ENCODE measurements around the gene NOS3.

Gene NOS3

DNA sequence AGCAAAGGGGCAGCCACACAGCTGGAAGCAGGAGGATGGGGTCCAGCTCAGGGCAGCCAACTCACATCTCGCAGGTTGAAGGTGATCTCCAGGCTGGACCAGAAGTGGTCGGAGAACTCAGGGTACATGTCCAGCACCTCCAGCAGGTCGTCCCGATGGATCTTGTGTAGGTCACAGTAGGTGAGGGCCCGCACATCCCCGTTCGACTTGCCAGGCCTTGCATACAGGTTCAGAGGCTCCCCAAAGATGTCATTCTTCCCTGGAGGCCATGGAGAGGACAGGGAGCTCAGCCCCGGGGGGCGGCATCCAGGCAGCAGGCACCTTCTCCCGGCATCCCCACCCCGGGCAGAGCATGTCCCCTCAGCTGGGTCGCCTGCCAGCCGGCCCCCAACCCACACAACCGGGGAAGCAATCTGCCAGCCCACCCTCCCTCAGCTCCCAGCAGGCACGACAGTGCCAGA is 42.0 kb upstream of the NOS3 start:
- no peak for TF ChIP-seq ZNF175 (tag by site-specific recombination; IDR thresholded peaks at IDR 0.05)
- TF ChIP-seq ZNF23 (tag by site-specific recombination; IDR thresholded peaks at IDR 0.05; ENCODE audit: borderline replicate concordance), result no peak
- no peak for TF ChIP-seq OSR2 (tag by site-specific recombination; IDR thresholded peaks at IDR 0.05)
- TF ChIP-seq GLIS2 (tag by site-specific recombination; IDR thresholded peaks at IDR 0.05), result no peak
- no peak for TF ChIP-seq ZNF654 (tag by site-specific recombination; IDR thresholded peaks at IDR 0.05; ENCODE audit: low read depth)
- no peak for TF ChIP-seq ZNF416 (tag by site-specific recombination; IDR thresholded peaks at IDR 0.05)
- TF ChIP-seq SALL2 (tag by site-specific recombination; IDR thresholded peaks at IDR 0.05; ENCODE audit: borderline replicate concordance), result no peak
- TF ChIP-seq ZNF221 (tag by site-specific recombination; IDR thresholded peaks at IDR 0.05; ENCODE audit: borderline replicate concordance), result no peak
- no peak for TF ChIP-seq ZBTB11 (tag by site-specific recombination; conservative IDR thresholded peaks at IDR 0.05; ENCODE audit: low read depth)
- no peak for TF ChIP-seq ZSCAN4 (tag by site-specific recombination; IDR thresholded peaks at IDR 0.05)
- no peak for TF ChIP-seq ZNF335 (tag by site-specific recombination; conservative IDR thresholded peaks at IDR 0.05)
- TF ChIP-seq ZNF354C (tag by site-specific recombination; IDR thresholded peaks at IDR 0.05; ENCODE audit: borderline replicate concordance, low read depth), result no peak
- no peak for TF ChIP-seq ZNF501 (tag by site-specific recombination; IDR thresholded peaks at IDR 0.05)
- TF ChIP-seq ZXDB (tag by site-specific recombination; IDR thresholded peaks at IDR 0.05), result no peak
- ChIA-PET CTCF (interaction anchor here (1.6 to 2.0 kb wide), 2 partner anchors 14 to 51 kb away, joined by 5 to 7 read pairs; no protein-coding TSS in a partner anchor), POLR2A (no interaction called here)
- Histone ChIP-seq H3K27ac (ENCODE audit: extremely low read depth, low read depth, low read length) (no peak overlapping the region), H3K4me1 (ENCODE audit: control insufficient read depth, insufficient read depth, low read length) (no peaks in the 10 kb centered on the region), H3K9me3 (ENCODE audit: control insufficient read depth, insufficient read depth, low read depth, low read length) (no peaks in the 10 kb centered on the region), H3K4me3 (ENCODE audit: low read depth, low read length) (no peak overlapping the region), H3K36me3 (ENCODE audit: control insufficient read depth in 2 of 2, insufficient read depth in 1 of 2, low read length in 2 of 2) (peaks cover 0 to 5% of the 10 kb centered on the region in 2 experiments; a peak in 1 of 3 replicates)

DNA sequence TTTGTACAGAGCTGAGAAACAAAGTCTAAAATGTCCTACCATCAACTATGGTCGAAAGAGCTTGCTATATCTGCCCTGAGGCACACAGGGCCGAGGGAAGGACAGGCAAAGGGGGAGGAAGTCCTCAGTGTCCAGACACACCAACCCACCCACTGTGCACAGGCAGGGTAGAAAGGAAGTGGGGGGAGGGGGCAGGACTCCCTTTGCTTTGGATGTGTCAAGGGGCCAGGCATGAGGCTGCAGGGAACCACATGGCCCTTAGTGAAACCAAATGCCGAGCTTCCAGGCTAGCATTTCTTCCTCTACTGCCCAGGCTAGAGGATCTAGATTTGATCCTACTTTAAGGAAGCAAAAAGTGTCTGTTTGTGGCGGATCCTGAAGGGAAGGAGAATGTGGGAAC is 41.3 kb upstream of the NOS3 start:
- no peak overlapping the region for H3K4me3 ChIP-seq (ENCODE audit: low read depth, low read length)
- ChIA-PET CTCF (interaction anchor here (1.5 to 2.0 kb wide), 3 partner anchors 13 to 51 kb away, joined by 3 to 7 read pairs (median 5); no protein-coding TSS in a partner anchor), POLR2A (interaction anchor here (0.7 kb wide), 1 partner anchor 11 kb away, joined by 4 read pairs; no protein-coding TSS in a partner anchor)
- H3K36me3 ChIP-seq (ENCODE audit: control insufficient read depth in 2 of 2, insufficient read depth in 1 of 2, low read length in 2 of 2), result peaks cover 0 to 5% of the 10 kb centered on the region in 2 experiments; a peak in 1 of 3 replicates
- H3K4me1 ChIP-seq (ENCODE audit: control insufficient read depth, insufficient read depth, low read length), result no peaks in the 10 kb centered on the region
- no peaks in the 10 kb centered on the region for H3K9me3 ChIP-seq (ENCODE audit: control insufficient read depth, insufficient read depth, low read depth, low read length)
- no peak overlapping the region for H3K27ac ChIP-seq (ENCODE audit: extremely low read depth, low read depth, low read length)
- no peak for TF ChIP-seq ZNF571 (tag by site-specific recombination; IDR thresholded peaks at IDR 0.05)
- no peak for TF ChIP-seq HOXC10 (CRISPR knock-in tag; IDR thresholded peaks at IDR 0.05)
- 0 out of 2 replicates have a peak, but pooled peaks have one; percentile 16 for TF ChIP-seq ZFHX2 (tag by site-specific recombination; conservative IDR thresholded peaks at IDR 0.05)
- TF ChIP-seq ZNF341 (tag by site-specific recombination; IDR thresholded peaks at IDR 0.05; ENCODE audit: low read depth), result no peak
- TF ChIP-seq ZNF785 (tag by site-specific recombination; IDR thresholded peaks at IDR 0.05), result no peak
- no peak for TF ChIP-seq BCL11B (tag by site-specific recombination; IDR thresholded peaks at IDR 0.05; ENCODE audit: low read depth)
- TF ChIP-seq, protein P1, sequence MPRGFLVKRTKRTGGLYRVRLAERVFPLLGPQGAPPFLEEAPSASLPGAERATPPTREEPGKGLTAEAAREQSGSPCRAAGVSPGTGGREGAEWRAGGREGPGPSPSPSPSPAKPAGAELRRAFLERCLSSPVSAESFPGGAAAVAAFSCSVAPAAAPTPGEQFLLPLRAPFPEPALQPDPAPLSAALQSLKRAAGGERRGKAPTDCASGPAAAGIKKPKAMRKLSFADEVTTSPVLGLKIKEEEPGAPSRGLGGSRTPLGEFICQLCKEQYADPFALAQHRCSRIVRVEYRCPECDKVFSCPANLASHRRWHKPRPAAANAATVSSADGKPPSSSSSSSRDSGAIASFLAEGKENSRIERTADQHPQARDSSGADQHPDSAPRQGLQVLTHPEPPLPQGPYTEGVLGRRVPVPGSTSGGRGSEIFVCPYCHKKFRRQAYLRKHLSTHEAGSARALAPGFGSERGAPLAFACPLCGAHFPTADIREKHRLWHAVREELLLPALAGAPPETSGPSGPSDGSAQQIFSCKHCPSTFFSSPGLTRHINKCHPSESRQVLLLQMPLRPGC (tag by site-specific recombination; IDR thresholded peaks at IDR 0.05), result no peak
- no peak for TF ChIP-seq ZNF654 (tag by site-specific recombination; IDR thresholded peaks at IDR 0.05; ENCODE audit: low read depth)
- TF ChIP-seq ZNF132 (tag by site-specific recombination; IDR thresholded peaks at IDR 0.05; ENCODE audit: borderline replicate concordance), result no peak
- TF ChIP-seq ZNF677 (tag by site-specific recombination; IDR thresholded peaks at IDR 0.05), result no peak
- no peak for TF ChIP-seq ZNF670 (tag by site-specific recombination; IDR thresholded peaks at IDR 0.05; ENCODE audit: low read depth)
- no peak for TF ChIP-seq ZSCAN4 (tag by site-specific recombination; IDR thresholded peaks at IDR 0.05)
- no peak for TF ChIP-seq TRIM28 (IDR thresholded peaks at IDR 0.05; ENCODE audit: borderline replicate concordance, low read length)
- TF ChIP-seq ZIC2 (tag by site-specific recombination; IDR thresholded peaks at IDR 0.05), result peak; percentile 56

Measured in HEK293 (cell line).